Endothelial cell (in vitro differentiated cells): ENCODE results near the gene FAM76B. TPM values are rescaled to one million over a fixed set of nuclear protein-coding genes. Genes with fewer than 3 reads are reported as not detected.

Experiments used
- DNase-seq: peaks from one replicate; pipeline ENCODE4 v3.0.0; 2021; ENCODE audit warnings: low spot score
- H3K27ac Mint-ChIP-seq: one replicate; pipeline ENCODE4 v1.8.0; 2021; ENCODE audit warnings: mixed read lengths, inconsistent platforms; ENCODE audit not compliant: unreplicated experiment
- H3K27me3 Mint-ChIP-seq: one replicate; pipeline ENCODE4 v1.8.0; 2021; ENCODE audit warnings: mild to moderate bottlenecking, moderate library complexity, mixed read lengths, inconsistent platforms; ENCODE audit not compliant: unreplicated experiment
- H3K36me3 Mint-ChIP-seq: one replicate; pipeline ENCODE4 v1.8.0; 2021; ENCODE audit warnings: mild to moderate bottlenecking, low read depth, mixed read lengths, inconsistent platforms; ENCODE audit not compliant: unreplicated experiment
- H3K4me1 Mint-ChIP-seq: one replicate; pipeline ENCODE4 v1.8.0; 2021; ENCODE audit warnings: mild to moderate bottlenecking, mixed read lengths, inconsistent platforms; ENCODE audit not compliant: unreplicated experiment
- H3K4me3 Mint-ChIP-seq: one replicate; pipeline ENCODE4 v1.8.0; 2021; ENCODE audit warnings: mild to moderate bottlenecking, mixed read lengths, inconsistent platforms; ENCODE audit not compliant: unreplicated experiment
- H3K9me3 Mint-ChIP-seq: one replicate; pipeline ENCODE4 v1.8.0; 2021; ENCODE audit warnings: mixed read lengths, inconsistent platforms; ENCODE audit not compliant: unreplicated experiment
- CTCF ChIP-seq: fragments of 200-600 bp; sonication (generic); IDR thresholded peaks from one replicate; pipeline ENCODE4 v1.5.0; 2021; ENCODE audit warnings: antibody characterized with exemption; ENCODE audit not compliant: unreplicated experiment
- long read RNA-seq: library from polyadenylated mRNA; unstranded; transcript quantifications from one replicate; pipeline ENCODE4 v2.0.0, GENCODE V29; 2020; ENCODE audit not compliant: unreplicated experiment
- total RNA-seq: library from RNA; stranded (reverse); fragmentation: NEBNext Ultra II Directional; extraction: Animal tissue kit (Norgen Biotek cat#: 25700); gene quantifications from one replicate; pipeline ENCODE4 v1.2.1, GENCODE V29; 2021; ENCODE audit not compliant: unreplicated experiment

Gene FAM76B
- total RNA-seq = 24.2 TPM
- long read RNA-seq, partial matches to known transcripts = 0 of 2 reads
- long read RNA-seq, other reads (novel, unspliced or antisense) = 1 of 2 reads

- no peaks in the 10 kb centered on the region for H3K9me3 Mint-ChIP-seq
- no peak for TF ChIP-seq CTCF
These were observed at the start of gene FAM76B for GRCh38 chr11:95789506-95790122. FAM76B (minus strand) TSS chr11:95789782; CDS start chr11:95789478, 304 bp downstream.

GRCh38 chr11:95835768-95836488 lies 46.3 kb upstream of the FAM76B start:
- peak; percentile 70 for DNase-seq
- H3K27ac Mint-ChIP-seq = peak overlapping the region; percentile 43
- no peaks in the 10 kb centered on the region for H3K4me1 Mint-ChIP-seq
- no peaks in the 10 kb centered on the region for H3K9me3 Mint-ChIP-seq
- H3K36me3 Mint-ChIP-seq = peaks cover 9% of the 10 kb centered on the region
- H3K4me3 Mint-ChIP-seq = no peak overlapping the region
- peak; percentile 84 for TF ChIP-seq CTCF
- no peaks in the 10 kb centered on the region for H3K27me3 Mint-ChIP-seq

More at GRCh38 chr11:95789506-95790122, at the start of gene FAM76B:
- peaks cover 4% of the 10 kb centered on the region for H3K36me3 Mint-ChIP-seq
- H3K27me3 Mint-ChIP-seq = peaks cover 18% of the 10 kb centered on the region
- peak within 1 kb of the TSS; percentile 97 for H3K4me3 Mint-ChIP-seq
- peak; percentile 92 for DNase-seq
- H3K27ac Mint-ChIP-seq = peak within 1 kb of the TSS; percentile 99
- H3K4me1 Mint-ChIP-seq = peaks cover 18% of the 10 kb centered on the region

GRCh38 chr11:95835351-95835750 lies 45.8 kb upstream of the FAM76B start:
- no peak for TF ChIP-seq CTCF
- Mint-ChIP-seq H3K4me1 (no peaks in the 10 kb centered on the region), H3K27ac (no peak overlapping the region), H3K9me3 (no peaks in the 10 kb centered on the region), H3K27me3 (no peaks in the 10 kb centered on the region), H3K4me3 (no peak overlapping the region), H3K36me3 (peaks cover 12% of the 10 kb centered on the region)
- no peak for DNase-seq

- no peak overlapping the region for H3K27ac Mint-ChIP-seq
- TF ChIP-seq CTCF = no peak
- DNase-seq = no peak
- H3K4me3 Mint-ChIP-seq = no peak overlapping the region
- peaks cover 17% of the 10 kb centered on the region for H3K36me3 Mint-ChIP-seq
- H3K9me3 Mint-ChIP-seq = no peaks in the 10 kb centered on the region
- H3K4me1 Mint-ChIP-seq = no peaks in the 10 kb centered on the region
- H3K27me3 Mint-ChIP-seq = no peaks in the 10 kb centered on the region
These were observed 43.8 kb upstream of the FAM76B start for GRCh38 chr11:95833378-95833777.

- Mint-ChIP-seq H3K36me3 (peaks cover 17% of the 10 kb centered on the region), H3K27ac (no peak overlapping the region), H3K27me3 (no peaks in the 10 kb centered on the region), H3K9me3 (no peaks in the 10 kb centered on the region), H3K4me3 (peak overlapping the region; percentile 35), H3K4me1 (no peaks in the 10 kb centered on the region)
- DNase-seq = no peak
- TF ChIP-seq CTCF = no peak
These were observed 43.2 kb upstream of the FAM76B start for GRCh38 chr11:95832763-95833162.
